GM19463 (cell line): ENCODE data around the gene CAMK2D.
A peak's percentile ranks its signal among the peaks of the same experiment; 100 is the strongest.

Source experiments
- ATAC-seq: cut with Tn5 transposase; IDR thresholded peaks from one replicate; pipeline ENCODE4 v1.9.1; 2021; ENCODE audit warnings: mild to moderate bottlenecking, moderate library complexity; ENCODE audit not compliant: unreplicated experiment

The CAMK2D gene

DNA sequence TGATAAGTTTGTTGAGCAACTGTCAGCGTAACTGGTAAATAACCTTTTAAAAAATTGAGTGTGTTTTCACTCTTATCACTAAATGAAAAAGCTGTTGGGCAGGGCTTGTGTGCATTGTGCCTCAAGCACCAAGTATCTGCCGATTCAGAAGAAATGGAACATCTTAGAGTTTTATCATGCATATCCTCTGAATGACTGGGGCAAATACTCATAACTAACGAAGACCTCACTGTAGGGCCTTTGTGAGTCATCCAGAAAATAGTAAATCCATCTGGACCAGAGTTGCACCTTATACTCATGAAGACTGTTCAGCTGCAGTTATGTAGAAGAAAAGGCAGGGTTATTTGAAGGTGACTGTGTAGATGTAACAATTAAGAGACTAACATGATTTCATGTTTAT, 222.1 kb downstream of the CAMK2D start:
- peak; percentile 75 for ATAC-seq

DNA sequence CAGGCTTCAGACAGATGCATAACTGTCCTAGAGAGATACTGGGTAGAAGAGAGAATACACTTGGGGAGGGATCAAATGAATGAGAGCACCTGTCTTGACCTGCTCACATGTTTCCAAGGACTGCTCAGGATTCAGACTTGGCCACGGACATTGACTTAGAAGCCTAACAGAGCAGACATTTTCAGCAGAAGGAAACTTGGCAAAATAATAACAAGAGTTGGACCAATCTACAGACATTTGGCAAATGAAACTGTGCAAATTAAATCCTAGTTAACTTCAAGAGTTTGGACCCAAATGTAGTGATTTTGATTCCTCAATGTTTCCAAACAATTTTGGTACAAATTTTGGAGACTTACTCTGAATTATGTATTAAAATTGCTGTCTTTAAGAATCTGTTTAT, 223.9 kb downstream of the CAMK2D start:
- no peak for ATAC-seq

DNA sequence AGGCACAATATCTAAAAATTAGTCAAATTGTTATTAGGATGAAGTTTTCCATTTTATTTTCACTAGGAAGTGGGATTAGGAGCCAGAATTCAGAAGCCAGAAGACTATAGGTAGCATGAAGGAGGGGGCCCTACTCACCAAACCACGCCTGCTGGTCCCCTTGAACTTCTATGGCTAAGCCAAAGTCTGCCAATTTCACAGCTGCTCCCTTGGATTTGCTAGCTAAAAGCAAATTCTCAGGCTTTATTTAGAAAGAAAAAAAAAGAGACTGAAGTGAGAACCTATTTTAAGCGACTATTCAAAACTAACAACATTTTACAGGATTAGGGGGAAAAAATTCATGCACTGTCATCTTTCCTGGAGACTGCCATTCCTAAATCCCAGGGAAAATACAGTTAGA, 224.3 kb downstream of the CAMK2D start:
- no peak for ATAC-seq

DNA sequence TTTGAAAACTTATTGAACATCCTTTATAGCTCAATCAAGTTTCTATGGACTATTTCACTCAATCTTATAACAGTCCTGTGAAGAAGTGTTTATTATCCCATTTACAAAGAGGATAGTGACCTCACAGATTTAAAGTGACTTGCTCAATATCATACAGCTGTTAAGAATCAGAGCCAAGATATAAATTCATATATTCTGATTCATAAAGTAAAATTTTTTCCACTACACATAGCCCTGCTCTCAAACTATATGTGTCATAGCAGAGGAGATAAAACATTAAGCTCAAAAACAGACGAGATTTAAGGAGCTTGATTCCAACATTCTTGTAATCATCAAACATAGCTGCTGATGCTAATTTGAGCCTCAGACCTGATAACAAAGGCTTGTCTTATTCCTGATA, 226.8 kb downstream of the CAMK2D start:
- no peak for ATAC-seq

DNA sequence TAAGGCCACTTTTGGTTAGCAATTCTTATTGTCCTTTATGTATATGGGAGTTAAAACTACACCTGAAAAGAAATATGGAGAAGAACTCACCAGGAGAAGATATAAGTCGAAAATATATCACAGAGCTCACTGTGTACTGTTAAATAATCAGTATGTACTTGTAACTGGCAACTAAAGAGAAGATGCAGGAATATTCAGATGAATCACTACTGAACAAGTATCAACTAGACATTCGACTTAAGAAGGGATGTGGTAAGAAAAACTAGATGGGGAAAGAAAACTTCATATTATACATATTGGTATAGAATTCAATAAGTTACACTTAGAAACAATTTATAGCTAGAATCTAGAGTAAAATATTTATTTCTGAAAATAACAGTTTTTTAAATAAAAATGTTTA, 230.0 kb downstream of the CAMK2D start:
- ATAC-seq = no peak

DNA sequence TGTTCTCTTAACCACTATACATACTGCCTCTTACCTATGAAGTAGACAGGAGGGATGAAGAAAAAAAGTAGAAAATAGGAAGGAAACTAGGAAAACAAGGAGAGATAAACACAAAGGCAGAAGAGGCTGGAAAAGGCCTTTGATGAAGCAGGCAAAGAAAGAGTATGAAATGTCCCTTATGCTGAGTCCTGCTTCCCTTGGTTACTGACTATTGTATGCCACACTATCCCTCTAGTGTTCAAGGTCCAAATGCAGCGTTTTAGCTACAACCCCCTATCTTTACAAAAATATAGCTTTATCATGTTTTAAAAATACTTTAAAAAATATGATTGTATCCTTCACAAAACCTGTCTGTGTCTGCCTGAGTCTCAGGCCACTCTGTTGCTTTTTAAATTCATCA, 233.1 kb downstream of the CAMK2D start:
- no peak for ATAC-seq

DNA sequence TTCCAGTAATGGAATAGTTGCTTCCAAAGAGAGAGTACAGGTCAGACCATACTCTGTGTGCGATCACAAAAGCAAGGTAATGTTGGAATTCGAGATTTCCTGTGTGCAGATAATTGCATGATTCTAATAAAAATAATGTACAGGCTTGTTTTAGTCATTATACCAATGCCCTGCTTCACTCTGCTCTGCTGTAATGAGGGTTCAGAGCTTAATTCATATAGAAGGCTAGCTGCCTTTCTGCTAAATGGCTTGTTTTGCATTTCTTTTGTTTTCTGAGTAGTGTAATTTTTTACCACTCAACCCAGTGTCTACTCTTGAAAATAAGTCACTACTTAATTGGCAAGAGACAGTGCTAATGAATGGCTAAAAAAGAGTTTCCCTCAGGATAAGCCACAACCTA, 236.0 kb downstream of the CAMK2D start:
- no peak for ATAC-seq

DNA sequence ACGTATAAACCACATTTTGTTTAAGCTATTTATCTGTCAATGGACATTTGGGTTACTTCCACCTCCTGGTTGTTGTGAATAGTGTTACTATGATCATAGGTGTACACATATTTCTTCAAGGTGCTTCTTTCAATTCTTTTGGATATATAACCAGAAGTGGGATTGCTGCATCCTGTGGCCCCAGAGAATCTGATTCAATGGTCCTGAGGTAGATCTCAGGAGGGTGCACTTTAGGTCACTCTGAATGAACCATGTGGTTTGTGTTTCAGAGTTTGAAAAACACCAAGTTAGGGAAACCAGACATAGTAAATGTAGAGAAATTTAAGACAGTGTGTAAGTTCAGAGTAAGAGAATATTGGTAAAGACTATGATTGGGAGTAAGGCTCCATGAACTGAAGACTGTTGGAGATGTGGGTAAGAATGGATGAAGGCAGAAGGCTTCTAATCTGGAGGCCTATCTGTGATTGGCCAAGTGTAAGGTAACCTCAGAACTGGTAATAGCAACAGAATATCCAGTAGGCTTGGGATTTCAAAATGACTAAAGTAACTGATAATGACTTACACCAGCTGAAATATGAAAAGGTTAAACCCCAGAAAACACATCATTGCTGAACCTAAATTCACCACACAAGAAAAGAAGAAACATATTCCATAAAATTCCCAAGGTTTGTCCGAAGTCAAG, 236.9 kb downstream of the CAMK2D start:
- peak; percentile 39 for ATAC-seq

DNA sequence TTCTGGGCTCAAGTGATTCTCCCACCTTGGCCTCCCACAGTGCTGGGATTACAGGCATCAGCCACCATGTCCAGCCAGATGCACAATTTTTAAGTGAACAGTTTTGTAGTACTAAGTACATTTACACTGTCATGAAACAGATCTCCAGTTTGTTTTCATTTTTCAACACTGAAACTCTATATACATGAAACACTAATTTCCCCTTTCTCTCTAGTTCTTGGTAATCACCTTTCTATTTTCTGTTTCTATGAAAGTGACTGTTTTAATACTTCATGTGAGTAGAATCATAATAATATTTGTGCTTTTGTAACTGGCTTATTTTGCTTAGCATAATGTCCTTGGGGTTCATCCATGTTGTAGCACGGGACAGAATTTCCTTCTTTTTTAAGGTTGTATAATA, 237.4 kb downstream of the CAMK2D start:
- ATAC-seq = peak; percentile 83

DNA sequence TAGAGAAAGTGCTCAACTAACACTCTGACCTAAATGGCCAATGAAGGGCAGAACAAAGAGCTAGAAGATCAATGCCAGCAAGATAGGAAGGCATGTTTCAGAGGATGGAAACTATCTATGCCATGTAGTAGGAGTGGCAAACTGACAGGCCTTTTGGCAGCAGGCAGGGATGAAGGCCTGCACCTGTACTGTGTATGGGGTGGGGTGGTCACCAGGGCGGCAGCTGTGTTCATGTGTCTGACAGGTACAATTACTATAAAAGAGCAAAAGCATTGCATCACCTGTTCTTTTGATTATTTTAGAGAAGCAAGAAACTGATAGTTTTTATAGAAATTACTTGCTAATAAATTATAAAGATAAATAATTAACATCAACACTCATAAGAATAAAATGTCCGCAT, 239.1 kb downstream of the CAMK2D start:
- ATAC-seq = no peak

DNA sequence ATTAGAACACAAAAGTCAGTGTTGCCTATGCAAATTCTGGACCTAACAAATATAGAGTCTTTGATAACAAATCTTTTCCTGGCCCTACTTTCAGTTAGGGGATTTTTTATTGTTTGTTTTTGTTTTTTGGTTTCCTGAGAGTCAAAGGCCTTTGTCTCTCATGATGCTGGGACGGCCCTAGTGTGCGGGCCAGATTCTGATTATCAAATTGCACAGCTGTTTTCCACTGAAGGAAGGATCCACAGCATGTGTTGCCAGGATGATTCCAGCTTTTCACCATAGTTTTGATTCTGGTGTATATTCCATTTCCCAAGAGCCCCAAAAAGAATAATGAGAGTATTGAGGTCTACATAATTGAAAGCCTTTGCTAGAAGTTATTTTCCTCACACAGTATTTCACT, 248.2 kb downstream of the CAMK2D start:
- ATAC-seq = no peak

DNA sequence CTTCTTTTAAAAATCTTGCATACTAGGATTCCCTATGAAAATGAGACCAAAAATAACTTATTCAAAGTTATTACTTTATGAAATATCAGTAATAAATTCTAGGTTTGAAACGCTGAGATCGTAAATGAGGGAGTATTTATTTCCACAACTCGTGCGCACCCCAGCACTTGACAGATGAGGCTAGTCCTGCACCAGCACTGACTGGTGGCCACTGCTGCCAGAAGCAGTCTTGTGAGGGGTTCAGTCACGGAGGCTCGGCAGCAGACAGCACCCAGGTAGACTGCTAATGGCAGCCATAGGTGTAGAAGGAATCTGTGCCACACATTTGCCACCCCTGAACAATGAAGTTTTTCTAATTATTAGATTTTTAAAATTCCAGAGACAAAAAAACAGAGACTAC, 248.7 kb downstream of the CAMK2D start:
- ATAC-seq = no peak

DNA sequence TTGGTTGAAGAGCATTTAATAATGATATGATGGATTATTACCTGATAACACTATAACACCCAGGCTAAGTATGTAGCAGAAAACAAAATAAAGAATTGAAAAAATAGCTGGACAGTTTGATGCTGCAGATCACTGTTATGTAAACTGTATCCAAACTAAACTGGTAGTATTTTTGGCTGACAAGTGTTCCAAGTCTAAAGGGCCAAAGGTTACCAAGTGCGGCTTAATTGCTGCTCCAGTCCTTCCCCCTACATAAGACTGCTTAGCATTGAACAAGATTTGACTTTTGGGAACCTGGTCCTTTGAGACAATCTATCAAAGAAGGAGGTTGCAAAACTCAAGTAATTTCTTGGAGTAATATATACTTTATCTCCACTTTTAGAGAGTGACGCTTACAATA, 249.6 kb downstream of the CAMK2D start:
- ATAC-seq = no peak

DNA sequence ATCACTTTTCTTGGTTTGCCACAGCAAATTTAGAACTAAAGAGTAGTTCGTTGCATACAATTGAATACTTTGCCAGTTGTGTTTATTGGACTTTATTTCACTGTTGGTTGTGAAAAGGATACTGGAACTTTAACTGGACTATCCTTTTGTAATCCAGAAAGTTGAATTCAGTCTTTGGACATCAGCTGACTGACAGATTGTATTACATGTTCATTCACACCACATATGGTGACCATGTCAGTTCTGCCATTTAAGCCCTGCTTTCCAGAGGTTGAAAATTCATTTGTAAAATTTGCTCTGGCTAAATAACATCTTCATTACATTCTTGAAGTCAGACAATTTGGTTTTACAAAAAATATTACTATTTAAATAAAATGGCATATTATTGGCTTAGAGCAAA, 251.7 kb downstream of the CAMK2D start:
- ATAC-seq = no peak

DNA sequence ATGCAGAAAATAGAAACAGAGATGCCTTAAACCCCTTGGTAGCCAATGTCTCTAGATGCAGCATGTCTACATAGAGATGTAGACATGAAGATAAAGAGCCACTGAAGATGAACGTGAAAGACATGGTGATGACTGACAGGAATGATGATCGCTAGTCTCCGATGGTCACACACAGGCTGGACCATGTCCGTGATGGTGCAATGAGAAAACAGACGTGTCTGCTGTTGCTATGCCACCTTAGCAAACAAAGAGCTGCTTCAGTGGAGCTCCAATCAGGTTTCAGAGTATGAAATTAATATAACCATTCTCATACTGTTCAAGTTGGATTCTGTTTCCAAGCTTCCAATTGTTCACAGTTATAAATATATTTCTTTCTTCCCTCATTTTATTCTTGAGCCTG, 256.5 kb downstream of the CAMK2D start:
- no peak for ATAC-seq

DNA sequence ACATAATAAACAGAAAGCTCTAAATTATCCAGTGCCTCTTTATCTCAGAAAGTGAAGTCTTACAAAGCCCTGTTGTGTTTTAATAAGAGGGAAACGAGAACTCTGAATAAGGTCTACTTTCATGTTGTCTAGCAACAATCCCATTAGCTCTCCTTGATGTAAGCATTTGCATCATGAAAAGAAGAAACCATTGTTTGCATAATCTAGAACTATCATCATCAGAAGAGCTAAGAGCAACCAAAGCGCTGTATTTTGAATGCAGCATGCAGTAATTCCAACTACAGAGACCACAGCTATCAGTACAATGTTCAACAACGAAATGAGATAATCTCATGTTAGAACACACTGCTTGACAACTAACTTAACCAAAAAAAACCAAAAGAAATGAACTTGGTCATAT, 257.1 kb downstream of the CAMK2D start:
- ATAC-seq = no peak

DNA sequence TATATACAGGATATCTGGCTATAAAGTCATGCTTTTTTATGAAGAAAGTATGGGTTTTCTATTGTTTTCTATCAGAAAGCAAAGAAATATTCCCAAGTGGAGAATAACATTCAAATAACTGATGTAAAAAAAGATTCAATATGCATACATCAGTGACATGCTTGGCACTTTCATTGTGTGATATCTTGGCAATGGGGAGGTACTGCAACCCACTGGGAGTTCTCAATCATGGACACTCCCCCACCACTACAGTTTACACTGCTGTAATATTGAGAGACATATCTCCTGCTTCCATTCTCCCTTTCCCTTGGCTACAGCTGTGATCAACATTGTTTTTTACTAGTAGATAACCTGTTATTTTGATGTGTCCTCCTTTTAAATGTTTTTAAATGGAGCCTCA, 257.8 kb downstream of the CAMK2D start:
- ATAC-seq = no peak

DNA sequence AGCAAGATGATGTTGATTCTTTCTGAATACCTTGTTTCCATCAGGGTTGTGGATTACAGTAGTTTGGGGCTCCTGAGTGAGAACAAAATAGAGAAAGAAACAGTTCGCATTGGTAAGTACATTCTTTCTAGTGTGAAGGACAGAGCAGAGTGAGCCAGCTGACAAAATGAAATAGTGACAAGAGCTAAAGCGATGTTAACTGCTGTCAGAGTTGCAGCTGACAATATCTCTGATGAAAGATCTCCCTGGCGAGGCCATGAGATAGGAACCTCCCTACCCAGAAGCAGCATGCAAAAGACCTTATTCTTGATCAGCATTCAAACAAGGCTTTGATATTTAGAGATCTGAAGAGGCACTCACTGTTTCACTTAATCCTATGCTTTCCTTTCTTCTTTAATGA, 258.6 kb downstream of the CAMK2D start:
- no peak for ATAC-seq

DNA sequence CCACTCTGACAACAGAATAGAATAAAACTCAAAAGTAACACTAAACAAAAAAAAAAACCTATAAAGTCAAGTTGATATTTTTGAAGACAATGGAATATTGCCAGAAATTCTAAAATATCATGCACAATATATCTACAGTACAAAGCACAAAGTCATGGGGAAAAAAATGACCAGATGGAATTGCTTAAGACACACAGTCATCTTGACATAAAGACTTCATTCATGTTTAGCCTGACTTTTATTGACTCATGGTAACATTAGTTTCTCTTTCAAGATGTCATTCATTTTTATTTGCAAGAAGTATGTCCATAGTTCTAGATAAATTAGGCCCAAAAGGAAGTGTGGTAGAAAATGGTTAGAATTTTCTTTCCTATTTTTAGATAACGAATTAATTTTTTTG, 259.1 kb downstream of the CAMK2D start:
- ATAC-seq = no peak

DNA sequence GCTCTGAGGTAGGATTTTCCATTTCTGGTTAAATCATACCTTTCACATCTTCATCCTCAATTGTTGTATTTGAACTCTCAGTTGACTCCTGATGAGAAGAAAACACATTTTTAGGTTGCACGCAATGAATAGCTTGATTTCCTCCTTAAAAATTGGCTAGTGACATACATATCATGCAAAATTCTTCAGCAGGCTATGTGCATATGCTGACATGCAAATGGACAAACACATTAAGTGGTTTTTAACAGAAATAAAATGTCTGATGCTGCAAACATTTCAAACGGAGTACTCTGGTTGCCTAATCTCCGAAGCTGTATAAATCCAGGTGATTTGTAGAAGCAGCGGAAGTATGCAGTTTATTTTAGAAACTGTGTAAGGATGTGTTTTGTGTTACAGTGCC, 261.1 kb downstream of the CAMK2D start:
- ATAC-seq = no peak

DNA sequence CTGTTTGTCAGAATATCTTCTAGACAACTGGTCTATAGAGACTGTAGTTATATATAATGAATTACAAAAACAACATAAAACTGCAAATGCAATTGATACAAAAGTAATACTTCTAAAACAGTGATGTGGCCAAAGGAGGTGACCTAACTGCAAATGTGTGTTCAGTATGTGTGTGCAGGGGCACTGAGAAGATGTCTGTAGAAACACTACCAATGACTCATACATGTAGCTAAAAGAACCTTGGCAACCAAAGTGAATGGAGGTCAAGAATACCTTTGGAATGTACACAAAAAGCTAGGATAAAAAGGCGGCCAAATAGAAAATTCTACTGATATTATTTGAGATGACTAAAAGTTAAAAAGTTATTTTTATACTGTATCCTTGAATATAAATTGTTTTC, 261.8 kb downstream of the CAMK2D start:
- no peak for ATAC-seq

DNA sequence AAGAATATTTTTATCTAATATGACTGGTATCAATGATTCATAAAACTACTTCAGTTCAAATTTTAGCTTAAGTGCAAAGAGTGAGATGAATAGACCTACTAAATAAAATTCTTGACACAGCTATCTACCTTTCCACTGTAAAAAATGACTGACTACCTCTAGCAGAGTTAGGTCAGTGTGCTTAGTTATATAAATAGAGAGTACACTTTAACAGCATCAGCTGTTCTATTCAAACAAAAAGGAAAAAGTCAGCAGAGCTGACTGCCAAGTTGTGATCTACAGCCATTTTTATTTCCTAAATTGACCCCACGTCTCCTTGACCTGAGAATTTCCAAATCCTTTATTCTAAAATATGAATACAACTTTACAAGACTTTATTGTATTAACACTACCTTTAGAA, 262.4 kb downstream of the CAMK2D start:
- no peak for ATAC-seq

DNA sequence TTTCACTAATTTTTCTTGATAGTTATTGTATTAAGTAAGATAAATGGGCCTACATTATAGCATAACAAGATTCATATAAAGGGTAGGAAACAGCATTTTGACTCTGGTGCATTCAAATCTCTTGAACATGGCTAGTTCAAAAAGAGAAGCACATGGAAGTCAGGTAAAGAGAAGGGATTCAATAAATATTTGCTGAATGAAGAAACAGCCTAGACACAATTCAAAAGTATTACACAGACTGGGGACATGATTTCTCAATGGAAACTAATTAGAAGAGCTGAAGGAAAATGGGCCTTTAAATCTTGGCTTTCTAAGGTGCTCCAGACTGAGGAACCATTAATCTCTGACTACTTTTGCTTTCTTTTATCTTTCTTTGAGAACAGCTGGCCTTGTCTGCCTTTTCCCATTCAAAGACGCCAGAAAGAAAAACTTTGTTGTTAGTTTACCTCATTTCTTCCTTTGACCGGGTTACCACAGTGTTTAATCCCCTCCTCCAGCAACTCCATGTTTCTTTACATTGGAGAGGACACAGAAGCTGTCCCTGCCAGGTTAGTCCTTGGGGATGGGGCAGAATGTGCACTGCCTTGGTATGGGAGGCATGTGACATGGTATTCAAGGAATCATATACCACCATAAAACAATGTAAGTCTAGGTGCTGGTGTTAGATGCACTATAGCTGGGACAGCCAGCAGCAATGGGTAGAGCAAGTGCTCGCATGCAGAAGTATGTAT, 264.2 kb downstream of the CAMK2D start:
- no peak for ATAC-seq
